ENCODE data around the gene SLC34A2. TPM values are rescaled to one million over a fixed set of nuclear protein-coding genes. Genes with fewer than 3 reads are reported as not detected.

The SLC34A2 gene
- total RNA-seq, 1 experiment from 2014 or later = not detected

GRCh38 chr4:25670991-25671390 is 15.3 kb downstream of the SLC34A2 start:
- DNase-seq (no peak), ATAC-seq (no peak)
- BruUV-seq (replicated peaks) = no TSS peak
- TF ChIP-seq EZH2 (IDR thresholded peaks at IDR 0.05; ENCODE audit: low read length, unreplicated experiment) = no peak
- H3K9me3 ChIP-seq (ENCODE audit: low read length) = no peaks in the 10 kb centered on the region
- CTCF ChIA-PET = no interaction called here
- H3K27me3 ChIP-seq (ENCODE audit: low read length) = no peaks in the 10 kb centered on the region
- no peaks in the 10 kb centered on the region for H3K36me3 ChIP-seq (ENCODE audit: low read depth, low read length)
- no peak overlapping the region for H3K27ac ChIP-seq (ENCODE audit: low read length)
- no peaks in the 10 kb centered on the region for H3F3A ChIP-seq (ENCODE audit: low read length, unreplicated experiment)
- no peak overlapping the region for H2AFZ ChIP-seq (ENCODE audit: low read length)
- H3K4me1 ChIP-seq (ENCODE audit: insufficient read depth, low read length) = no peaks in the 10 kb centered on the region
- no peak overlapping the region for H3K4me2 ChIP-seq (ENCODE audit: low read length)
- H3K79me2 ChIP-seq (ENCODE audit: low read length) = no peaks in the 10 kb centered on the region
- H3K9me2 ChIP-seq (replicated peaks; ENCODE audit: low read length) = no peaks in the 10 kb centered on the region
- no peak overlapping the region for H3K9ac ChIP-seq (ENCODE audit: low read length)
- no peak overlapping the region for H3K4me3 ChIP-seq (ENCODE audit: low read length)
- intact Hi-C loops (cut with micrococcal nuclease) = no loop called here
- no peaks in the 10 kb centered on the region for H4K20me1 ChIP-seq (ENCODE audit: low read length)
- POLR2A ChIA-PET (ENCODE audit: unreplicated experiment) = no interaction called here

- Histone ChIP-seq H3K4me1 (ENCODE audit: insufficient read depth, low read length) (no peaks in the 10 kb centered on the region), H3K9me2 (replicated peaks; ENCODE audit: low read length) (no peaks in the 10 kb centered on the region), H3K9me3 (ENCODE audit: low read length) (no peaks in the 10 kb centered on the region), H3F3A (ENCODE audit: low read length, unreplicated experiment) (no peaks in the 10 kb centered on the region), H3K27ac (ENCODE audit: low read length) (no peak overlapping the region), H3K36me3 (ENCODE audit: low read depth, low read length) (no peaks in the 10 kb centered on the region), H3K27me3 (ENCODE audit: low read length) (no peaks in the 10 kb centered on the region), H3K4me3 (ENCODE audit: low read length) (no peak overlapping the region), H3K9ac (ENCODE audit: low read length) (no peak overlapping the region), H2AFZ (ENCODE audit: low read length) (no peak overlapping the region), H3K79me2 (ENCODE audit: low read length) (no peaks in the 10 kb centered on the region), H4K20me1 (ENCODE audit: low read length) (no peaks in the 10 kb centered on the region), H3K4me2 (ENCODE audit: low read length) (no peak overlapping the region)
- BruUV-seq (replicated peaks) = no TSS peak
- DNase-seq (no peak), ATAC-seq (no peak)
- intact Hi-C loops (cut with micrococcal nuclease) = no loop called here
- ChIA-PET CTCF (no interaction called here), POLR2A (ENCODE audit: unreplicated experiment) (no interaction called here)
- TF ChIP-seq EZH2 (IDR thresholded peaks at IDR 0.05; ENCODE audit: low read length, unreplicated experiment) (no peak), EZH2phosphoT487 (IDR thresholded peaks at IDR 0.05; ENCODE audit: borderline replicate concordance, low read length) (no peak), CTCF (conservative IDR thresholded peaks at IDR 0.05; ENCODE audit: low read depth, low read length) (no peak)
These were observed 17.1 kb downstream of the SLC34A2 start for GRCh38 chr4:25672756-25673155.

- Histone ChIP-seq H3K4me1 (ENCODE audit: insufficient read depth, low read length) (no peaks in the 10 kb centered on the region), H3K79me2 (ENCODE audit: low read length) (no peaks in the 10 kb centered on the region), H3K4me3 (ENCODE audit: low read length) (no peak overlapping the region), H3K27me3 (ENCODE audit: low read length) (no peaks in the 10 kb centered on the region), H3K9ac (ENCODE audit: low read length) (no peak overlapping the region), H3K9me2 (replicated peaks; ENCODE audit: low read length) (no peaks in the 10 kb centered on the region), H2AFZ (ENCODE audit: low read length) (no peak overlapping the region), H3K9me3 (ENCODE audit: low read length) (no peaks in the 10 kb centered on the region), H3F3A (ENCODE audit: low read length, unreplicated experiment) (no peaks in the 10 kb centered on the region), H3K27ac (ENCODE audit: low read length) (no peak overlapping the region), H3K36me3 (ENCODE audit: low read depth, low read length) (no peaks in the 10 kb centered on the region), H4K20me1 (ENCODE audit: low read length) (no peaks in the 10 kb centered on the region), H3K4me2 (ENCODE audit: low read length) (no peak overlapping the region)
- no TSS peak for BruUV-seq (replicated peaks)
- DNase-seq (no peak), ATAC-seq (no peak)
- ChIA-PET POLR2A (ENCODE audit: unreplicated experiment) (no interaction called here), CTCF (no interaction called here)
- TF ChIP-seq CTCF (conservative IDR thresholded peaks at IDR 0.05; ENCODE audit: low read depth, low read length) = no peak
- intact Hi-C loops (cut with micrococcal nuclease) = no loop called here
These were observed 18.7 kb downstream of the SLC34A2 start for GRCh38 chr4:25674386-25674785.

Measured in PC-3 (cell line).